Activated CD4-positive, alpha-beta T cell treated with anti-CD3 and anti-CD28 coated beads, Interleukin-2, amount 10 ng/mL, durations not matched to agents 7 days and 5 days (primary cell): ENCODE results near the gene NOL3. TPM values are rescaled to one million over a fixed set of nuclear protein-coding genes. Genes with fewer than 3 reads are reported as not detected.
A peak's percentile ranks its signal among the peaks of the same experiment; 100 is the strongest.

Source experiments
- CTCF ChIA-PET: fragments of 350-600 bp; sonication (Branson Sonifier 250); formaldehyde crosslinking; loops from one replicate; lab custom pipeline; 2021; ENCODE audit warnings: antibody characterized with exemption; lab: Charles Lee
- POLR2A ChIA-PET: fragments of 350-600 bp; sonication (Branson Sonifier 250); formaldehyde crosslinking; loops from one replicate; lab custom pipeline; 2021; ENCODE audit warnings: antibody characterized with exemption; lab: Charles Lee
- DNase-seq: peaks from one replicate; pipeline ENCODE4 v3.0.0-alpha.2; 2020
- H3K27ac Mint-ChIP-seq: one replicate; pipeline ENCODE4 v1.8.0; 2021; ENCODE audit warnings: mild to moderate bottlenecking, moderate library complexity, mixed read lengths
- H3K27me3 Mint-ChIP-seq: one replicate; pipeline ENCODE4 v1.8.0; 2021; ENCODE audit warnings: mixed read lengths
- H3K36me3 Mint-ChIP-seq: one replicate; pipeline ENCODE4 v1.8.0; 2021; ENCODE audit warnings: low read depth, mixed read lengths
- H3K4me1 Mint-ChIP-seq: one replicate; pipeline ENCODE4 v1.8.0; 2021; ENCODE audit warnings: mixed read lengths
- H3K4me3 Mint-ChIP-seq: one replicate; pipeline ENCODE4 v1.8.0; 2021; ENCODE audit warnings: mild to moderate bottlenecking, moderate library complexity, mixed read lengths
- H3K9me3 Mint-ChIP-seq: one replicate; pipeline ENCODE4 v1.8.0; 2021; ENCODE audit warnings: mixed read lengths
- total RNA-seq, 2 experiments: library from RNA; stranded (reverse); gene quantifications; one replicate each; pipeline ENCODE4 v1.2.3, GENCODE V29; 2021

Gene NOL3
- total RNA-seq, 2 experiments from 2014 or later, result 8.9 to 13.3 TPM

GRCh38 chr16:67195676-67196075 is 25.3 kb downstream of the NOL3 start:
- Mint-ChIP-seq H3K4me1 (peaks cover 48% of the 10 kb centered on the region), H3K9me3 (no peaks in the 10 kb centered on the region), H3K27ac (no peak overlapping the region), H3K4me3 (no peak overlapping the region), H3K27me3 (no peaks in the 10 kb centered on the region), H3K36me3 (peaks cover 54% of the 10 kb centered on the region)
- ChIA-PET POLR2A (interaction anchor here (0.6 kb wide), 1 partner anchor 219 kb away, joined by 3 read pairs; no protein-coding TSS in a partner anchor), CTCF (interaction anchor here (1.1 to 1.6 kb wide), 3 partner anchors 8 to 49 kb away, joined by 3 to 5 read pairs (median 3); no protein-coding TSS in a partner anchor)
- no peak for DNase-seq

- no peaks in the 10 kb centered on the region for H3K27me3 Mint-ChIP-seq
- ChIA-PET CTCF (interaction anchor here (0.8 to 2.2 kb wide), 2 partner anchors 12 kb away, joined by 3 to 11 read pairs; no protein-coding TSS in a partner anchor), POLR2A (no interaction called here)
- H3K4me3 Mint-ChIP-seq, result no peak overlapping the region
- H3K36me3 Mint-ChIP-seq, result peaks cover 54% of the 10 kb centered on the region
- H3K4me1 Mint-ChIP-seq, result peaks cover 43% of the 10 kb centered on the region
- no peak overlapping the region for H3K27ac Mint-ChIP-seq
- no peaks in the 10 kb centered on the region for H3K9me3 Mint-ChIP-seq
- DNase-seq, result no peak
These were observed 26.5 kb downstream of the NOL3 start for GRCh38 chr16:67196881-67197280.

GRCh38 chr16:67197704-67198103 is 27.4 kb downstream of the NOL3 start:
- Mint-ChIP-seq H3K36me3 (peaks cover 51% of the 10 kb centered on the region), H3K27ac (no peak overlapping the region), H3K4me3 (no peak overlapping the region), H3K9me3 (no peaks in the 10 kb centered on the region), H3K4me1 (peaks cover 38% of the 10 kb centered on the region), H3K27me3 (no peaks in the 10 kb centered on the region)
- ChIA-PET CTCF (interaction anchor here (0.6 to 2.2 kb wide), 10 partner anchors 11 to 215 kb away, joined by 3 to 11 read pairs (median 4); partner anchors contain the start of gene MATCAP1), POLR2A (interaction anchor here (0.8 kb wide), 1 partner anchor 10 kb away, joined by 4 read pairs; no protein-coding TSS in a partner anchor)
- no peak for DNase-seq

- Mint-ChIP-seq H3K4me3 (no peak overlapping the region), H3K4me1 (peaks cover 32% of the 10 kb centered on the region), H3K36me3 (peaks cover 49% of the 10 kb centered on the region), H3K9me3 (no peaks in the 10 kb centered on the region), H3K27me3 (no peaks in the 10 kb centered on the region), H3K27ac (no peak overlapping the region)
- peak; percentile 34 for DNase-seq
- ChIA-PET CTCF (interaction anchor here (0.6 to 2.2 kb wide), 7 partner anchors 10 to 214 kb away, joined by 3 to 11 read pairs (median 4); partner anchors contain the start of gene MATCAP1), POLR2A (interaction anchor here (0.8 kb wide), 1 partner anchor 10 kb away, joined by 4 read pairs; no protein-coding TSS in a partner anchor)
These were observed 27.9 kb downstream of the NOL3 start for GRCh38 chr16:67198238-67198734.

- H3K9me3 Mint-ChIP-seq, result no peaks in the 10 kb centered on the region
- CTCF ChIA-PET, result interaction anchor here (1.3 to 2.2 kb wide), 2 partner anchors 9 to 47 kb away, joined by 4 to 11 read pairs; no protein-coding TSS in a partner anchor
- no peaks in the 10 kb centered on the region for H3K27me3 Mint-ChIP-seq
- H3K4me3 Mint-ChIP-seq, result no peak within 1 kb of the TSS
- H3K36me3 Mint-ChIP-seq, result peaks cover 40% of the 10 kb centered on the region
- POLR2A ChIA-PET, result interaction anchor here (0.6 kb wide), 1 partner anchor 75 kb away, joined by 3 read pairs; no protein-coding TSS in a partner anchor
- no peak for DNase-seq
- peaks cover 23% of the 10 kb centered on the region for H3K4me1 Mint-ChIP-seq
- H3K27ac Mint-ChIP-seq, result no peak within 1 kb of the TSS
These were observed 28.9 kb downstream of the NOL3 start, which contains the start of gene ELMO3 for GRCh38 chr16:67199011-67199807. ELMO3 (plus strand) TSS chr16:67199131; CDS start chr16:67199327, 196 bp downstream.

GRCh38 chr16:67199808-67200198 is 29.5 kb downstream of the NOL3 start:
- ChIA-PET POLR2A (interaction anchor here (0.6 kb wide), 1 partner anchor 74 kb away, joined by 3 read pairs; no protein-coding TSS in a partner anchor), CTCF (no interaction called here)
- DNase-seq, result no peak
- Mint-ChIP-seq H3K36me3 (peaks cover 38% of the 10 kb centered on the region), H3K27ac (no peak overlapping the region), H3K4me3 (no peak overlapping the region), H3K4me1 (peaks cover 18% of the 10 kb centered on the region), H3K9me3 (no peaks in the 10 kb centered on the region), H3K27me3 (no peaks in the 10 kb centered on the region)

GRCh38 chr16:67200491-67200890 is 30.2 kb downstream of the NOL3 start:
- Mint-ChIP-seq H3K27me3 (no peaks in the 10 kb centered on the region), H3K9me3 (no peaks in the 10 kb centered on the region), H3K4me1 (peaks cover 16% of the 10 kb centered on the region), H3K36me3 (peaks cover 33% of the 10 kb centered on the region), H3K4me3 (no peak overlapping the region), H3K27ac (no peak overlapping the region)
- CTCF ChIA-PET, result interaction anchor here (0.6 to 0.7 kb wide), 2 partner anchors 10 to 514 kb away, joined by 3 read pairs; no protein-coding TSS in a partner anchor
- POLR2A ChIA-PET, result no interaction called here
- DNase-seq, result no peak

- no peak overlapping the region for H3K27ac Mint-ChIP-seq
- H3K4me1 Mint-ChIP-seq, result peaks cover 4% of the 10 kb centered on the region
- POLR2A ChIA-PET, result no interaction called here
- no peaks in the 10 kb centered on the region for H3K27me3 Mint-ChIP-seq
- CTCF ChIA-PET, result interaction anchor here (0.7 to 1.7 kb wide), 4 partner anchors 8 to 26 kb away, joined by 3 to 6 read pairs (median 4); partner anchors contain the start of gene TMEM208
- H3K36me3 Mint-ChIP-seq, result peaks cover 22% of the 10 kb centered on the region
- no peak for DNase-seq
- H3K4me3 Mint-ChIP-seq, result no peak overlapping the region
- H3K9me3 Mint-ChIP-seq, result no peaks in the 10 kb centered on the region
These were observed 31.3 kb downstream of the NOL3 start for GRCh38 chr16:67201411-67202345.

GRCh38 chr16:67202426-67202825 is 32.1 kb downstream of the NOL3 start:
- Mint-ChIP-seq H3K36me3 (peaks cover 18% of the 10 kb centered on the region), H3K4me3 (no peak overlapping the region), H3K9me3 (no peaks in the 10 kb centered on the region), H3K27me3 (no peaks in the 10 kb centered on the region), H3K27ac (no peak overlapping the region), H3K4me1 (no peaks in the 10 kb centered on the region)
- CTCF ChIA-PET, result interaction anchor here (0.5 to 1.7 kb wide), 4 partner anchors 9 to 182 kb away, joined by 3 to 6 read pairs (median 4); partner anchors contain the start of gene TMEM208
- DNase-seq, result no peak
- POLR2A ChIA-PET, result no interaction called here

- Mint-ChIP-seq H3K4me3 (no peak overlapping the region), H3K36me3 (peaks cover 13% of the 10 kb centered on the region), H3K9me3 (no peaks in the 10 kb centered on the region), H3K27ac (no peak overlapping the region), H3K27me3 (no peaks in the 10 kb centered on the region), H3K4me1 (no peaks in the 10 kb centered on the region)
- ChIA-PET CTCF (interaction anchor here (0.5 to 1.7 kb wide), 4 partner anchors 8 to 183 kb away, joined by 3 to 6 read pairs (median 4); partner anchors contain the start of gene TMEM208), POLR2A (no interaction called here)
- DNase-seq, result no peak
These were observed 32.7 kb downstream of the NOL3 start for GRCh38 chr16:67202956-67203493.

GRCh38 chr16:67204076-67204475 is 33.7 kb downstream of the NOL3 start:
- H3K4me3 Mint-ChIP-seq, result no peak overlapping the region
- no peaks in the 10 kb centered on the region for H3K27me3 Mint-ChIP-seq
- no peaks in the 10 kb centered on the region for H3K4me1 Mint-ChIP-seq
- no peak for DNase-seq
- ChIA-PET POLR2A (no interaction called here), CTCF (interaction anchor here (0.6 to 2.1 kb wide), 6 partner anchors 9 to 215 kb away, joined by 3 to 6 read pairs (median 3); no protein-coding TSS in a partner anchor)
- no peak overlapping the region for H3K27ac Mint-ChIP-seq
- peaks cover 7% of the 10 kb centered on the region for H3K36me3 Mint-ChIP-seq
- H3K9me3 Mint-ChIP-seq, result no peaks in the 10 kb centered on the region
